RPMI7951 (cell line): Measurements from ENCODE around the gene NPEPL1. TPM values are rescaled to one million over a fixed set of nuclear protein-coding genes. Genes with fewer than 3 reads are reported as not detected.
"Not testable (repeated sequence)": the region's sequence is repeated elsewhere in the genome, so short reads cannot be mapped to it uniquely, and the experiment has no call there.

Source experiments
- DNase-seq: peaks from one replicate; pipeline ENCODE4 v3.0.0-alpha.2; 2012; ENCODE audit warnings: low read depth
- total RNA-seq: library from RNA; depleted of rRNA; stranded (reverse); fragments of >200 nt; shearing (Covaris generic); gene quantifications from 2 replicates; pipeline ENCODE4 v1.2.3, GENCODE V29; 2014; rRNA removed

NPEPL1 gene
- total RNA-seq, 1 experiment from 2014 or later: 11.2 TPM

GRCh38 chr20:58757647-58758046, 65.0 kb downstream of the NPEPL1 start:
- DNase-seq: not testable (repeated sequence)

- no peak for DNase-seq
Observed at GRCh38 chr20:58759947-58760346, 67.3 kb downstream of the NPEPL1 start.

- no peak for DNase-seq
Observed at GRCh38 chr20:58760856-58761255, 68.3 kb downstream of the NPEPL1 start.

- DNase-seq: no peak
Observed at GRCh38 chr20:58762120-58762519, 69.5 kb downstream of the NPEPL1 start.

GRCh38 chr20:58763076-58763475, 70.5 kb downstream of the NPEPL1 start:
- no peak for DNase-seq

Other genes starting within 250 kb of the NPEPL1 start
- gene APCDD1L, start 177.4 kb upstream of the NPEPL1 start, total RNA-seq: 122 and 149 TPM in 2 replicates
- gene STX16, start 41.5 kb upstream of the NPEPL1 start, total RNA-seq: 12.5 and 17.6 TPM in 2 replicates
- 1.1 TPM in 2 replicates for gene GNAS-AS1, start 158.1 kb downstream of the NPEPL1 start, total RNA-seq
- 853 and 1,108 TPM in 2 replicates for gene GNAS, start 159.9 kb downstream of the NPEPL1 start, total RNA-seq